ENCODE results near the gene CRYZ.

GRCh38 chr1:74714429-74715235 lies 18.2 kb downstream of the CRYZ start:
- TF ChIP-seq CTCF (IDR thresholded peaks at IDR 0.05) (no peak), POLR2A (IDR thresholded peaks at IDR 0.05) (no peak)

All from lower leg skin (tissue), 3 donors.